ENCODE data around the gene NGF. TPM values are rescaled to one million over a fixed set of nuclear protein-coding genes. Genes with fewer than 3 reads are reported as not detected.

The NGF gene
- total and polyA plus RNA-seq, 9 donors = 1.2 to 5.8 (median 2.4) TPM

Other genes starting within 250 kb of the NGF start
- gene TSPAN2, start 248.7 kb downstream of the NGF start, total RNA-seq = 17.6 TPM
- gene TSPAN2, start 248.7 kb downstream of the NGF start, polyA plus RNA-seq (ENCODE audit: insufficient read depth in 1 of 8, insufficient read length in 8 of 8, low replicate concordance in 1 of 8) = 10 to 100 TPM; 16.3 to 30.6 (median 19.7) TPM

Measured in muscle of leg (tissue), 9 donors.